ENCODE measurements around the gene SNRPA1. TPM values are rescaled to one million over a fixed set of nuclear protein-coding genes. Genes with fewer than 3 reads are reported as not detected.
A peak's percentile ranks its signal among the peaks of the same experiment; 100 is the strongest.

SNRPA1 gene
- total RNA-seq, 2 experiments from 2014 or later = 214 to 222 TPM

- no peaks in the 10 kb centered on the region for H3K27me3 Mint-ChIP-seq
- Histone ChIP-seq H3K36me3 (ENCODE audit: insufficient read depth, low read length) (peaks cover 89% of the 10 kb centered on the region), H3K4me3 (ENCODE audit: low read length) (no peak overlapping the region), H3K27ac (ENCODE audit: low read depth in 1 of 2, low read length in 2 of 2) (no peak overlapping the region), H3K4me1 (ENCODE audit: insufficient read depth, low read length) (peaks cover 11% of the 10 kb centered on the region), H3K27me3 (ENCODE audit: control insufficient read depth in 1 of 2, insufficient read depth in 2 of 2, low read length in 2 of 2) (no peaks in the 10 kb centered on the region), H3K9me3 (ENCODE audit: control insufficient read depth in 1 of 2, insufficient read depth in 1 of 2, low read length in 2 of 2) (no peaks in the 10 kb centered on the region)
- intact Hi-C loops (cut with DNase I, micrococcal nuclease) = no loop called here
- ATAC-seq (ENCODE audit: poor library complexity) (no peak), DNase-seq (no peak)
- peaks cover 34% of the 10 kb centered on the region for H3K4me1 Mint-ChIP-seq (ENCODE audit: low read depth)
- peaks cover 92% of the 10 kb centered on the region for H3K36me3 Mint-ChIP-seq (ENCODE audit: low read depth)
- no peak overlapping the region for H3K4me3 Mint-ChIP-seq
- no peaks in the 10 kb centered on the region for H3K9me3 Mint-ChIP-seq
- TF ChIP-seq, protein P1, sequence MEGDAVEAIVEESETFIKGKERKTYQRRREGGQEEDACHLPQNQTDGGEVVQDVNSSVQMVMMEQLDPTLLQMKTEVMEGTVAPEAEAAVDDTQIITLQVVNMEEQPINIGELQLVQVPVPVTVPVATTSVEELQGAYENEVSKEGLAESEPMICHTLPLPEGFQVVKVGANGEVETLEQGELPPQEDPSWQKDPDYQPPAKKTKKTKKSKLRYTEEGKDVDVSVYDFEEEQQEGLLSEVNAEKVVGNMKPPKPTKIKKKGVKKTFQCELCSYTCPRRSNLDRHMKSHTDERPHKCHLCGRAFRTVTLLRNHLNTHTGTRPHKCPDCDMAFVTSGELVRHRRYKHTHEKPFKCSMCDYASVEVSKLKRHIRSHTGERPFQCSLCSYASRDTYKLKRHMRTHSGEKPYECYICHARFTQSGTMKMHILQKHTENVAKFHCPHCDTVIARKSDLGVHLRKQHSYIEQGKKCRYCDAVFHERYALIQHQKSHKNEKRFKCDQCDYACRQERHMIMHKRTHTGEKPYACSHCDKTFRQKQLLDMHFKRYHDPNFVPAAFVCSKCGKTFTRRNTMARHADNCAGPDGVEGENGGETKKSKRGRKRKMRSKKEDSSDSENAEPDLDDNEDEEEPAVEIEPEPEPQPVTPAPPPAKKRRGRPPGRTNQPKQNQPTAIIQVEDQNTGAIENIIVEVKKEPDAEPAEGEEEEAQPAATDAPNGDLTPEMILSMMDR (IDR thresholded peaks at IDR 0.05) = no peak
- ChIA-PET POLR2A (interaction anchor here (0.6 to 1.7 kb wide), 5 partner anchors 8 to 438 kb away, joined by 3 to 11 read pairs (median 3); partner anchors contain the start of genes SNRPA1 and TARS3), CTCF (interaction anchor here (1.2 to 2.0 kb wide), 2 partner anchors 278 to 368 kb away, joined by 3 to 6 read pairs; no protein-coding TSS in a partner anchor)
- peak overlapping the region; percentile 63 for H3K27ac Mint-ChIP-seq
Observed at GRCh38 chr15:101286471-101287114, 8.5 kb downstream of the SNRPA1 start.

- H3K4me3 ChIP-seq (ENCODE audit: low read length) = no peak overlapping the region
- H3K27ac ChIP-seq (ENCODE audit: low read depth in 1 of 2, low read length in 2 of 2) = no peak overlapping the region
- no peaks in the 10 kb centered on the region for H3K27me3 Mint-ChIP-seq
- no peak overlapping the region for H3K4me3 Mint-ChIP-seq
- peaks cover 14% of the 10 kb centered on the region for H3K4me1 Mint-ChIP-seq (ENCODE audit: low read depth)
- no peaks in the 10 kb centered on the region for H3K9me3 Mint-ChIP-seq
- H3K36me3 ChIP-seq (ENCODE audit: insufficient read depth, low read length) = peaks cover 84% of the 10 kb centered on the region
- no peaks in the 10 kb centered on the region for H3K27me3 ChIP-seq (ENCODE audit: control insufficient read depth in 1 of 2, insufficient read depth in 2 of 2, low read length in 2 of 2)
- peaks cover 89% of the 10 kb centered on the region for H3K36me3 Mint-ChIP-seq (ENCODE audit: low read depth)
- DNase-seq (no peak), ATAC-seq (ENCODE audit: poor library complexity) (no peak)
- H3K27ac Mint-ChIP-seq = no peak overlapping the region
- ChIA-PET CTCF (interaction anchor here (0.5 kb wide), 1 partner anchor 38 kb away, joined by 3 read pairs; no protein-coding TSS in a partner anchor), POLR2A (interaction anchor here (1.9 kb wide), 1 partner anchor 11 kb away, joined by 9 read pairs; the partner anchor contains the start of gene SNRPA1)
- intact Hi-C loops (cut with DNase I, micrococcal nuclease) = no loop called here
- no peaks in the 10 kb centered on the region for H3K9me3 ChIP-seq (ENCODE audit: control insufficient read depth in 1 of 2, insufficient read depth in 1 of 2, low read length in 2 of 2)
- TF ChIP-seq, protein P1 (IDR thresholded peaks at IDR 0.05) = no peak
- peaks cover 5% of the 10 kb centered on the region for H3K4me1 ChIP-seq (ENCODE audit: insufficient read depth, low read length)
Observed at GRCh38 chr15:101283931-101284330, 11.1 kb downstream of the SNRPA1 start.

- H3K4me3 ChIP-seq (ENCODE audit: low read length) = no peak overlapping the region
- H3K36me3 ChIP-seq (ENCODE audit: insufficient read depth, low read length) = peaks cover 52% of the 10 kb centered on the region
- TF ChIP-seq, protein P1 (IDR thresholded peaks at IDR 0.05) = no peak
- H3K27ac ChIP-seq (ENCODE audit: low read depth in 1 of 2, low read length in 2 of 2) = no peak overlapping the region
- peak overlapping the region; percentile 55 for H3K27ac Mint-ChIP-seq
- ChIA-PET CTCF (interaction anchor here (1.4 kb wide), 1 partner anchor 9 kb away, joined by 6 read pairs; no protein-coding TSS in a partner anchor), POLR2A (no interaction called here)
- peak overlapping the region; percentile 25 for H3K4me3 Mint-ChIP-seq
- no peaks in the 10 kb centered on the region for H3K27me3 ChIP-seq (ENCODE audit: control insufficient read depth in 1 of 2, insufficient read depth in 2 of 2, low read length in 2 of 2)
- intact Hi-C loops (cut with DNase I, micrococcal nuclease) = no loop called here
- no peaks in the 10 kb centered on the region for H3K9me3 ChIP-seq (ENCODE audit: control insufficient read depth in 1 of 2, insufficient read depth in 1 of 2, low read length in 2 of 2)
- no peak for DNase-seq
- peaks cover 23% of the 10 kb centered on the region for H3K4me1 ChIP-seq (ENCODE audit: insufficient read depth, low read length)
- H3K36me3 Mint-ChIP-seq (ENCODE audit: low read depth) = peaks cover 77% of the 10 kb centered on the region
- no peak for ATAC-seq (ENCODE audit: poor library complexity)
- H3K4me1 Mint-ChIP-seq (ENCODE audit: low read depth) = peaks cover 24% of the 10 kb centered on the region
- no peaks in the 10 kb centered on the region for H3K27me3 Mint-ChIP-seq
- no peaks in the 10 kb centered on the region for H3K9me3 Mint-ChIP-seq
Observed at GRCh38 chr15:101280007-101280406, 15.0 kb downstream of the SNRPA1 start.
